GM18517 (cell line): ENCODE results near the gene ZNF148.

Experiments used
- ATAC-seq: cut with Tn5 transposase; IDR thresholded peaks from one replicate; pipeline ENCODE4 v1.9.1; 2021; ENCODE audit warnings: mild to moderate bottlenecking, moderate library complexity; ENCODE audit not compliant: unreplicated experiment

The ZNF148 gene

DNA sequence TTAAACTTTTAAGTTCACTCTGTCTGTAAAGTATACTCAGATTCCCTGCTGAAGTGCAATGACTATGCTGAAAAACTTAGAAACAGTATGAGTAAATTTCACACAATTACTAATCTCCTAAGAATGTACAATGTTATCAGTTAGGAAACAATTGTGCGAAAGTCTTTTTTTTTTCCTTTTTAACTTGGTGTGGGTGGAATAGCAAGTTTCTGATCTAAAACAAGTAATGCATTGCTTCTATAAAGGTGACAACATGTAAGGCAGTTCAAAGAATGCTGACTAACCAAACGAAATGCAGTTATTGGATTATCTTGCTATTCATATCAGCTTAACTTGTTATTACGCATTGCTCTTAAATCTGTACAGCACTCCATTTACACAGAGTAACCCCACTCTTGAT is 143.2 kb downstream of the ZNF148 start:
- ATAC-seq, result no peak

- ATAC-seq, result no peak
These were observed 145.4 kb downstream of the ZNF148 start for GRCh38 chr3:125229707-125230106.

- ATAC-seq, result no peak
These were observed 146.0 kb downstream of the ZNF148 start for GRCh38 chr3:125229168-125229567.

DNA sequence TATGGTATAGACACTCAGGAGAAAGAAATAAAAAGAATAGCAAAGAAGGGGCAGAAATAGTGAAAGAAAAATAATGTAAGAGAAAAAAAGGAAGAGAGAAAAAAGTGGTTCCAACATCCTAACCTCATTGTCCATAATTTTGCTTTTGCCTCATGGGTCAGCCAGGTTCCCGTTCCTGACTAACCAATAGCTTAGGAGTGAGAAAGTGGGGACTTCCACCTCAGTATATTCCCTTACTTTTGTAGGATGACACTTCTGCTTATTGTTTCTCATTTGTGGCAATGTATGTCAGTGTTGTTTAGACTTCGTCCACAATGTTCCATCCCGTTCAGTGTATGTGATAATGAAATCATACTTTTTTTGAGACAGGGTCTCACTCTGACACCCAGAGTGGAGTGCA is 153.3 kb downstream of the ZNF148 start:
- ATAC-seq, result no peak

- ATAC-seq, result no peak
These were observed 154.2 kb downstream of the ZNF148 start for GRCh38 chr3:125220727-125221429.

DNA sequence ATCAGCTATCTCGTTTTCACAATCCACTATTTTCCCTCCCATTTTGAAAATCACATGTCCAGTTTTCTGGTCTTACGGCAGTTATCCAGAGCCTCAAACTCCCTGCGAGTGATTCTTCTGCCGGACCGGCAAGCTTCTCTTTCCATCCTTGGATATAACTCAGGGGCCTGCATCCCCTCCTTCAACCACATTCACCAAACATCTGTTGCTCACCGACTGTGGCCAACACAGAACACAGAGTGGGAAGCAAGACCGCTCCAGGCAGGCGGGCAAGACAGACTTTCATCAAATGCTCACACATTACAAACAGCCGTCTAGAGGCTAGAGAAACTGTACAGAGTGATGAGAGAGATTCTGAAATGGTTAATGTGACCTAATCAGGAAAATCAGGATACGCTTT is 154.9 kb downstream of the ZNF148 start:
- ATAC-seq, result no peak

DNA sequence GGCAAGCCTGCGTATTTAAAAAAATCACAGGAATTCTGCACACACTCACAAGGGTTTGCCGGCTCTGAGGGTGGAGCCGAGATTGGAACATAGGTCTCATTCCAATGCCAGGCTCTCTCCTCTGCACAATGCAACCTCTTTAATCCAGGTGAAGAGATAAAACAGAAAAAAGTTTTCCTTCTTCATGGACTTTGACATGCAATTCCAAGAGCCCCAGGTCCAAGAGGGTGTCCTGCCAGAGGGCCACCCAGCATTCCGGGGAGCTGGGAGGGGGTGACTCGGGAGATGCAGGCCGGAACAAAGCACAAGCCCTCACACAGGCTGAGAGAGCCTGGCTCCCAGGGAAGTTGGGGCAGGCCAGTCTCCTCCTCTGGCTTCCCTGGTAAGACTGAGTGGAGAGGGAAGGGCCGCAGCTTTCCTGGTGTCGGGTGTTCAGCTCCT is 155.8 kb downstream of the ZNF148 start:
- no peak for ATAC-seq

DNA sequence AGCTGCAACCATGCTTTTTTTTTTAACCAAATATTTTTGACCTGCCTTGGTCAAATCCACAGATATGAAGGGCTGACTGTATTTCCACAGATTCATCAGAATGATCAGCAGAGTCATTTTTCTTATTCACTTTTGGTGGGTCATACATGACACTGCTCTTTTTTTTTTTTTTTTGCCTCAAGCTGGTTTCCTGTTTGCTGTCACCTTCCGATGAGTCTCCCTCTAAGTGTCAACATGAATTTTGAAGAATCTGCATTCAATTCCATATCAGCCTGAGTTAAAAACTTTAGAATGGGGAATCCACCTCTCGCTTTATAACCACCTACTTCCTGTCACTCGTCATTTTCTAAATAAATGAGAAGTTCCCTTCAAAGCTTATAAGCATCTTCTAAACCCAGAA is 160.4 kb downstream of the ZNF148 start:
- ATAC-seq, result no peak

GRCh38 chr3:125213946-125214542 is 161.1 kb downstream of the ZNF148 start:
- no peak for ATAC-seq

DNA sequence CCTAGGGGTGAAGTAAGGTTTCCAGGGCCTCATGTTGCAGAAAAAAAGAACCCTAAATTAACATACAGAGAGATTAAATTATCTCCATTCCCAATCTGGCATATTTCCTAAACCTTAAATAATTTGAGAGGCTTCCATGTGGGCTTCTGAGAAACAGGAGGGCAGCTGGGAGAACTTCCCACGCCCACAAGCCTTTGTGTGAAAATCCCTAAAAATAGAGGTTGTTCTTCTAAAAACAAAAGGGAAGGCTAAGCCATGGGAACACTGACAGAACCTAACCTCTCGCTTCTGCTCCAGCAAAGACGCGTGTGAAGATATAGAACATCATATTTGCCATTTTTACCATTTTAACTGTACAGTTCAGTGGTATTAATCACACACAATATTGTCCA is 161.8 kb downstream of the ZNF148 start:
- no peak for ATAC-seq

DNA sequence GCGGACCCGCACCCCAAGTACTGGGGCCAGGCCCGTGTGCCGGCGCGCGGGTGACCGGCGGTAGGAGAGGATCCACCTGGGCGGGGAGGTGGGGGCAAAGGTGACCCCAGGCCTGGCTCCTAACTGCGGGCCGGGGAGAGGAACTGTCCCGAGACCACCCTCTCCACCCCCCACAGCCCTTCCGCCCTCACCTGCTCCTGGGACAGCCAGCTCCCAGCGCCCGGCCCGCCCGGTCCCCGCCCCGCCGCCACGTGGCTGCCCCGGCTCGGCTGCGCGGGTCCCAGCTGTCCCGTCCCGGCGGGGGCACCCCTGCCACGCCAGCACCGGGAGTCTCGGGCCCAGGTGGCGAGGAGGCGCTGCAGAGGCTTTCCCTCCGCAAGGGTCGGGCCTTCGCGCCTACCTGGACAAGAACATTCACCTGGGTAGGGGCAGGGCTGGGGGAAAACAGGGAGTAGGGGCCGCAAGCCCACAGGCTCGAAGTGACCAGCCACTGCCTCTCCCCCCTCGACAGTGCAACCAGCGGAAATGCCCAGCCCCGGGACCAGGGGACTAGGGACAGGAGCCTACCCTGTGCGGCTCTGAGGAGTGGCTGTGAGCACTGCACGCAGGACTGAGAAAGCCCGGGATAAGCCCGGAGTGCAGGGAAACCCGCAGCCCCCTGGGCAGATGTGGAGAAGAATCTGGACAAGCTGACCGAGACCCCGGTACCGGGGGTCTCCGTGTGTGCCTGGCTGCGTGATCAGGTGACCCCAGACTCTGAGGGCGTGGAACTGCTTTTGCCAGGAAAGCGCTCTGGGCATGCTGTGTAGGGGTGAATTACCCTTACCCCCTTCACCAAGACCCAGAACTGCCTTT is 162.4 kb downstream of the ZNF148 start, which contains the start of gene SLC12A8:
TSS of gene SLC12A8 (minus strand) at position 240 of the 855 bp plus-strand sequence. CDS start 1,399 bp downstream, outside the sequence.
- ATAC-seq, result no peak

GRCh38 chr3:125212091-125212508 is 163.0 kb downstream of the ZNF148 start:
- ATAC-seq, result no peak

- ATAC-seq, result no peak
These were observed 163.5 kb downstream of the ZNF148 start for GRCh38 chr3:125211523-125212090.

DNA sequence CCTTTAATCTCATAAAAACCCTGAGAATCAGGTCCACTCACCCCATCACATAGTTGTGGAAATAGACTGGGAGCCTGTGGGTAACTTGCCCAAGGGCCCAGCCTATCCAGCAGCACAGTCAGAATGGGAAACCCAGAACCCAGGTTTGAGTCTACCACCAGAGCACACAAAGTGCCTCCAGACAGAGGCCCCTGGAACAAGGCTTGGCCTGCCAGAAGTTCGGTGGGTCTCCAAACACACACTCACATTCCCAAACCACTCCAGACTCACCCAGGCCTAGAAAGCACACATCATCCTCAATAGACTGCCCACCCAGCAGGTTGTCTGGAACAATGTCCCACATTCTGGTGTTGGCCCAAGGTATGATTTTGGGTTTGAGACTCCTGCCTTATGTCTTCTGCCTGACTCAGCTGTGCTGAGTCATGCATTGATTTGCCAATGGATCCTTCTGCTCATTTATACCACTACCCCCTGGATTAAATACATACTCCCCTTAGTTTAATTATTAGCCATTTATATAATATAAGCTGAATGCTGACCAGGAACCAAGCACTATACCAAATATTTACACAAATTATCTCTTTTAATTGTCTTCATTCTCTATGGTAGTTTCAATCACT is 167.1 kb downstream of the ZNF148 start:
- no peak for ATAC-seq

GRCh38 chr3:125207507-125207906 is 167.6 kb downstream of the ZNF148 start:
- ATAC-seq, result no peak

GRCh38 chr3:125206934-125207333 is 168.2 kb downstream of the ZNF148 start:
- no peak for ATAC-seq

- no peak for ATAC-seq
These were observed 171.4 kb downstream of the ZNF148 start for GRCh38 chr3:125203731-125204130.

- no peak for ATAC-seq
These were observed 172.9 kb downstream of the ZNF148 start for GRCh38 chr3:125202197-125202596.

- ATAC-seq, result peak; percentile 82
These were observed 174.4 kb downstream of the ZNF148 start for GRCh38 chr3:125200731-125201139.

- no peak for ATAC-seq
These were observed 180.1 kb downstream of the ZNF148 start for GRCh38 chr3:125194849-125195601.
